Measurements from ENCODE around the gene ELAVL1.

ELAVL1 gene

GRCh38 chr19:7985481-7985911 lies 19.9 kb downstream of the ELAVL1 start:
- DNase-seq (ENCODE audit: low spot score), result no peak

GRCh38 chr19:7983995-7984837 lies 21.2 kb downstream of the ELAVL1 start:
- DNase-seq (ENCODE audit: low spot score), result no peak

- no peak for DNase-seq (ENCODE audit: low spot score)
Measured at GRCh38 chr19:7983286-7983950, 22.0 kb downstream of the ELAVL1 start.

GRCh38 chr19:7982651-7983099 lies 22.8 kb downstream of the ELAVL1 start:
- peak; percentile 10 for DNase-seq (ENCODE audit: low spot score)

- no peak for DNase-seq (ENCODE audit: low spot score)
Measured at GRCh38 chr19:7982103-7982502, 23.3 kb downstream of the ELAVL1 start.

- no peak for DNase-seq (ENCODE audit: low spot score)
Measured at GRCh38 chr19:7981661-7982060, 23.8 kb downstream of the ELAVL1 start.

- no peak for DNase-seq (ENCODE audit: low spot score)
Measured at GRCh38 chr19:7981199-7981598, 24.2 kb downstream of the ELAVL1 start.

- DNase-seq (ENCODE audit: low spot score), result no peak
Measured at GRCh38 chr19:7980635-7981121, 24.8 kb downstream of the ELAVL1 start.

GRCh38 chr19:7980168-7980567 lies 25.3 kb downstream of the ELAVL1 start:
- DNase-seq (ENCODE audit: low spot score), result no peak

- DNase-seq (ENCODE audit: low spot score), result no peak
Measured at GRCh38 chr19:7979559-7979958, 25.9 kb downstream of the ELAVL1 start.

- no peak for DNase-seq (ENCODE audit: low spot score)
Measured at GRCh38 chr19:7979011-7979410, 26.4 kb downstream of the ELAVL1 start.

- DNase-seq (ENCODE audit: low spot score), result no peak
Measured at GRCh38 chr19:7978179-7978825, 27.1 kb downstream of the ELAVL1 start.

GRCh38 chr19:7977723-7978040 lies 27.8 kb downstream of the ELAVL1 start:
- DNase-seq (ENCODE audit: low spot score), result no peak

- no peak for DNase-seq (ENCODE audit: low spot score)
Measured at GRCh38 chr19:7977021-7977722, 28.3 kb downstream of the ELAVL1 start.

- no peak for DNase-seq (ENCODE audit: low spot score)
Measured at GRCh38 chr19:7976461-7976860, 29.0 kb downstream of the ELAVL1 start.

GRCh38 chr19:7975037-7975436 lies 30.4 kb downstream of the ELAVL1 start:
- DNase-seq (ENCODE audit: low spot score), result no peak

GRCh38 chr19:7973883-7974282 lies 31.6 kb downstream of the ELAVL1 start:
- DNase-seq (ENCODE audit: low spot score), result no peak

GRCh38 chr19:7971553-7972520 lies 33.6 kb downstream of the ELAVL1 start:
- no peak for DNase-seq (ENCODE audit: low spot score)

GRCh38 chr19:7970716-7971448 lies 34.6 kb downstream of the ELAVL1 start:
- DNase-seq (ENCODE audit: low spot score), result peak; percentile 21

GRCh38 chr19:7969555-7969939 lies 35.9 kb downstream of the ELAVL1 start:
- no peak for DNase-seq (ENCODE audit: low spot score)

Data from kidney capillary endothelial cell (primary cell).